ENCODE measurements around the gene DOCK9. TPM values are rescaled to one million over a fixed set of nuclear protein-coding genes. Genes with fewer than 3 reads are reported as not detected.
A peak's percentile ranks its signal among the peaks of the same experiment; 100 is the strongest.

DOCK9 gene
- total RNA-seq, 1 donor from 2014 or later, result 339 TPM

GRCh38 chr13:98752467-98753290 lies 225.2 kb downstream of the DOCK9 start, which contains the start of gene SLC15A1:
TSS of gene SLC15A1 (minus strand) at chr13:98752672. CDS start at chr13:98752598, 74 bp downstream.
- no peak for DNase-seq (ENCODE audit: low spot score)
- Mint-ChIP-seq H3K4me3 (ENCODE audit: unreplicated experiment) (peak within 1 kb of the TSS; percentile 84), H3K9me3 (ENCODE audit: unreplicated experiment) (peaks cover 7% of the 10 kb centered on the region), H3K36me3 (ENCODE audit: low read depth, unreplicated experiment) (peaks cover 10% of the 10 kb centered on the region), H3K4me1 (ENCODE audit: unreplicated experiment) (no peaks in the 10 kb centered on the region), H3K27ac (ENCODE audit: unreplicated experiment) (no peak within 1 kb of the TSS), H3K27me3 (ENCODE audit: unreplicated experiment) (peaks cover 12% of the 10 kb centered on the region)
- no peak for TF ChIP-seq CTCF (IDR thresholded peaks at IDR 0.05; ENCODE audit: unreplicated experiment)

- Mint-ChIP-seq H3K36me3 (ENCODE audit: low read depth, unreplicated experiment) (peaks cover 10% of the 10 kb centered on the region), H3K4me3 (ENCODE audit: unreplicated experiment) (peak overlapping the region; percentile 84), H3K4me1 (ENCODE audit: unreplicated experiment) (no peaks in the 10 kb centered on the region), H3K27ac (ENCODE audit: unreplicated experiment) (no peak overlapping the region), H3K9me3 (ENCODE audit: unreplicated experiment) (peaks cover 7% of the 10 kb centered on the region), H3K27me3 (ENCODE audit: unreplicated experiment) (peaks cover 12% of the 10 kb centered on the region)
- no peak for TF ChIP-seq CTCF (IDR thresholded peaks at IDR 0.05; ENCODE audit: unreplicated experiment)
- DNase-seq (ENCODE audit: low spot score), result peak; percentile 38
Measured at GRCh38 chr13:98751861-98752466, 225.9 kb downstream of the DOCK9 start.

GRCh38 chr13:98751367-98751782 lies 226.5 kb downstream of the DOCK9 start:
- Mint-ChIP-seq H3K4me3 (ENCODE audit: unreplicated experiment) (peak overlapping the region; percentile 37), H3K9me3 (ENCODE audit: unreplicated experiment) (peaks cover 7% of the 10 kb centered on the region), H3K27ac (ENCODE audit: unreplicated experiment) (no peak overlapping the region), H3K36me3 (ENCODE audit: low read depth, unreplicated experiment) (peaks cover 10% of the 10 kb centered on the region), H3K4me1 (ENCODE audit: unreplicated experiment) (no peaks in the 10 kb centered on the region), H3K27me3 (ENCODE audit: unreplicated experiment) (peaks cover 12% of the 10 kb centered on the region)
- DNase-seq (ENCODE audit: low spot score), result no peak
- TF ChIP-seq CTCF (IDR thresholded peaks at IDR 0.05; ENCODE audit: unreplicated experiment), result no peak

- DNase-seq (ENCODE audit: low spot score), result no peak
- H3K27me3 Mint-ChIP-seq (ENCODE audit: unreplicated experiment), result peaks cover 12% of the 10 kb centered on the region
- H3K4me3 Mint-ChIP-seq (ENCODE audit: unreplicated experiment), result no peak overlapping the region
- H3K36me3 Mint-ChIP-seq (ENCODE audit: low read depth, unreplicated experiment), result peaks cover 9% of the 10 kb centered on the region
- no peaks in the 10 kb centered on the region for H3K4me1 Mint-ChIP-seq (ENCODE audit: unreplicated experiment)
- H3K27ac Mint-ChIP-seq (ENCODE audit: unreplicated experiment), result no peak overlapping the region
- TF ChIP-seq CTCF (IDR thresholded peaks at IDR 0.05; ENCODE audit: unreplicated experiment), result no peak
- H3K9me3 Mint-ChIP-seq (ENCODE audit: unreplicated experiment), result peaks cover 7% of the 10 kb centered on the region
Measured at GRCh38 chr13:98749501-98749900, 228.4 kb downstream of the DOCK9 start.

- Mint-ChIP-seq H3K4me3 (ENCODE audit: unreplicated experiment) (no peak overlapping the region), H3K36me3 (ENCODE audit: low read depth, unreplicated experiment) (no peaks in the 10 kb centered on the region), H3K9me3 (ENCODE audit: unreplicated experiment) (no peaks in the 10 kb centered on the region), H3K4me1 (ENCODE audit: unreplicated experiment) (no peaks in the 10 kb centered on the region), H3K27me3 (ENCODE audit: unreplicated experiment) (peaks cover 6% of the 10 kb centered on the region), H3K27ac (ENCODE audit: unreplicated experiment) (no peak overlapping the region)
- no peak for TF ChIP-seq CTCF (IDR thresholded peaks at IDR 0.05; ENCODE audit: unreplicated experiment)
- no peak for DNase-seq (ENCODE audit: low spot score)
Measured at GRCh38 chr13:98746968-98747367, 230.9 kb downstream of the DOCK9 start.

Measured in endothelial cell (in vitro differentiated cells).